VCaP (cell line): ENCODE data around the gene NTN3.

ENCODE experiments used
- H3K27ac ChIP-seq: fragments of 450-650 bp; 2 replicates; pipeline ENCODE4 v1.5.1; 2017
- CTCF ChIP-seq: fragments of 450-650 bp; conservative IDR thresholded peaks from 2 replicates; pipeline ENCODE4 v1.5.1; 2017; ENCODE audit warnings: mild to moderate bottlenecking, moderate library complexity

The NTN3 gene

GRCh38 chr16:2472885-2473445, 1.9 kb downstream of the NTN3 start:
- TF ChIP-seq CTCF: no peak
- H3K27ac ChIP-seq: peak overlapping the region; percentile 81

GRCh38 chr16:2473446-2473926, 2.4 kb downstream of the NTN3 start:
- peak overlapping the region; percentile 81 for H3K27ac ChIP-seq
- no peak for TF ChIP-seq CTCF

GRCh38 chr16:2473999-2474876, 3.1 kb downstream of the NTN3 start:
- peak; percentile 51 for TF ChIP-seq CTCF
- H3K27ac ChIP-seq: peak overlapping the region; percentile 81

GRCh38 chr16:2474877-2475412, 3.8 kb downstream of the NTN3 start, which contains the start of gene TBC1D24:
TSS of gene TBC1D24 (plus strand) at chr16:2475127. CDS start at chr16:2496149, 21,022 bp downstream.
- H3K27ac ChIP-seq: peak within 1 kb of the TSS; percentile 81
- no peak for TF ChIP-seq CTCF

GRCh38 chr16:2475413-2476344, 4.6 kb downstream of the NTN3 start:
- no peak for TF ChIP-seq CTCF
- H3K27ac ChIP-seq: peak overlapping the region; percentile 81

GRCh38 chr16:2476345-2476720, 5.2 kb downstream of the NTN3 start:
- peak overlapping the region; percentile 81 for H3K27ac ChIP-seq
- no peak for TF ChIP-seq CTCF
